Right lobe of liver (tissue), 4 donors: ENCODE measurements around the gene HM13.

ENCODE experiments used
- POLR2A ChIP-seq: fragments of 450-650 bp; IDR thresholded peaks from one replicate; pipeline ENCODE4 v1.6.1; 2017; ENCODE audit warnings: antibody characterized with exemption, mild to moderate bottlenecking
- TF ChIP-seq, protein P1 (sequence below), 4 donors: fragments of 200-600 bp in 3 of 4; fragments of 450-650 bp in 1 of 4; IDR thresholded peaks; one replicate each; pipeline versions ENCODE4 v1.5.1 to v1.8.0; 2016 to 2022; ENCODE audit warnings: antibody characterized with exemption in 4 of 4, mild to moderate bottlenecking in 2 of 4
- donor health status: DM: no; HTN: no; CAD: no.
- donor health status: DM: no; HTN: no; CAD: no.
- donor health status: DM: no; HTN: yes; CAD: no.

DNA sequence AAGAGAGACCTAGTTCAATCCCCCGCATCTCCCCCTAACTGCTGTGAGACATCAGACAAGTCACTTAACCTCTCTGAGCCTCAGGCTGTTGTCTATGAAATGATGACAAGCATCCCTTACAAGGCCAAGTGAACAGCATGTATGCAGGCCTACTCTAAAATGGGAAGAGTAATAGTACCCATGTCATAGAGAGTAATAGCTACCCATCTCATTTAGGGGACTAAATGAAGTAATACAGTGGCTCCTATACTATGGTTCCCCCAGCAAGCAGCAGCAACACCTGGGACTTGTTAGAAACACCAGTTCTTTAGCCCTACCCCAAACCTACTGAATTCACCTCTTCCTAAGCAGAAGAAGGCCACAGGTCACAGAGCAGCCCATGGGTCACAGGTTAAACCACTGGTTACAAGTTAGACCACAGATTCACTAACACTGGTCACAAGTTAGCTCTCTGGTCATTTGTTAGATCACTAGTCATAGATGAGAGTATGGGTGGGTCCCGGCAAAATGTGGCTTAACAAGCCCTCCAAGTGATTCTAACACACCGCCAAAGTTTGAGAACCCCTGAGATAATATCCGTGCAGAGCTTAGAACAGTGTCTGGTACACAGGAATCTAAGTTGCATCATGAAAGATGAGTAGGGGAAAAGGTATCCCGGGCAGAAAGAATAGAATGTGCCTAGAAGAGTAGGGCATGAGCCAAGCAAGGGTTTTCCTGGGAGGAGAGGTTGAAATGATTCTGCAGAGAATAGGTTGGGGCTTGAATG lies 40.7 kb upstream of the HM13 start:
- TF ChIP-seq, protein P1, sequence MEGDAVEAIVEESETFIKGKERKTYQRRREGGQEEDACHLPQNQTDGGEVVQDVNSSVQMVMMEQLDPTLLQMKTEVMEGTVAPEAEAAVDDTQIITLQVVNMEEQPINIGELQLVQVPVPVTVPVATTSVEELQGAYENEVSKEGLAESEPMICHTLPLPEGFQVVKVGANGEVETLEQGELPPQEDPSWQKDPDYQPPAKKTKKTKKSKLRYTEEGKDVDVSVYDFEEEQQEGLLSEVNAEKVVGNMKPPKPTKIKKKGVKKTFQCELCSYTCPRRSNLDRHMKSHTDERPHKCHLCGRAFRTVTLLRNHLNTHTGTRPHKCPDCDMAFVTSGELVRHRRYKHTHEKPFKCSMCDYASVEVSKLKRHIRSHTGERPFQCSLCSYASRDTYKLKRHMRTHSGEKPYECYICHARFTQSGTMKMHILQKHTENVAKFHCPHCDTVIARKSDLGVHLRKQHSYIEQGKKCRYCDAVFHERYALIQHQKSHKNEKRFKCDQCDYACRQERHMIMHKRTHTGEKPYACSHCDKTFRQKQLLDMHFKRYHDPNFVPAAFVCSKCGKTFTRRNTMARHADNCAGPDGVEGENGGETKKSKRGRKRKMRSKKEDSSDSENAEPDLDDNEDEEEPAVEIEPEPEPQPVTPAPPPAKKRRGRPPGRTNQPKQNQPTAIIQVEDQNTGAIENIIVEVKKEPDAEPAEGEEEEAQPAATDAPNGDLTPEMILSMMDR (IDR thresholded peaks at IDR 0.05), result no peak
- TF ChIP-seq POLR2A, result no peak
